Measurements from ENCODE around the gene STPG3. TPM values are rescaled to one million over a fixed set of nuclear protein-coding genes. Genes with fewer than 3 reads are reported as not detected.
A peak's percentile ranks its signal among the peaks of the same experiment; 100 is the strongest.

The STPG3 gene
- total and polyA plus RNA-seq, 9 of the 15 experiments (the other 6 are each of a cell fraction or from before 2014, with no cell fraction given): not detected

GRCh38 chr9:137240841-137241489 is 10.1 kb upstream of the STPG3 start, which contains the start of gene TUBB4B (continued):
- TF ChIP-seq, protein P1, sequence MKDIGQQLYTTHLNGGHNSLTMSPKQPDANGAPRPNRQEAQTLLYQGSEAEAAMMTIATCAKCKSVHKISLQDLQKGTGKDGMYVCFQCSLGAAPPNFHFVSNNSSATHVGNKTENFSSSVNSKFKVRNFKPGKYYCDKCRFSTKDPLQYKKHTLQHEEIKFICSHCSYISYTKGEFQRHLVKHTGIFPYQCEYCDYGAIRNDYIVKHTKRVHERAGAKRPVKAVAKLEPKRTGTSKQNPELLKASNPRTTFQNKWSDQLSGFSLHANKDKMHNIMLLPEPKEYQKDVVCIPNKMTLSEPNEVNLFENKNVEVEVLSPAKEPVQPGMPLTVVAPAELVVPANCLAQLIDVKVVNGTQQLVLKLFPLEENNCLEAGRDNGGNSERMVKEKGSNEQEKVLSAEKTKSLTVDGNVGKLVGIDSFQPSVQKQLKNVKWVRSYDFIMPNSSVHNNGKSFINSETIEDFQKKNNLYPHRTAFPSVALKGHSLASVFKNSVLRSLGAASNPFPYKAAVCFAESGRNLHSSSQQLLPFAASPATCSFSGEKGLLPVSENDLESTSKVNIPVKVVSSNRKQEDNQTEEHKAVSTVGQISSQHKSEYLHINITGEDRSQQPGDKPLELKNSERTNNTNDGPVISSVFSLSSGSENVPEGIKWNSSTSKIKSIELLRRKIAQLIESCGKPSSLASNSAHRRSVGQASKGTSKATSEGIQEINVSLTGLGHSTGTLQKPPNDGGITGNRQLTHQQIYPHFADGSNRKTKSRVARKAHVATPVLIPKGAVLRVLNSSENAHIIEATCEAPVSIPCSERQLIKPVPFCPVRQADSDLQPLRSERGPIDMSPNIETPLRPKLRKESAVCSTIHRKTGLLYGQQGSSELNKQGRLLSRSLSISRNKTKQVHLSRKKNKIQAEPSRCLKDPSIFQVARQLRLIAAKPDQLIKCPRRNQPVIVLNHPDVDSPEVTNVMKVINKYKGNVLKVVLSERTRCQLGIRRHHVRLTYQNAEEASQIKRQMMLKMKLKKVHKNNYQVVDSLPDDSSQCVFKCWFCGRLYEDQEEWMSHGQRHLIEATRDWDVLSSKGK (CRISPR knock-in tag; IDR thresholded peaks at IDR 0.05): no peak
- TF ChIP-seq POLR3G (IDR thresholded peaks at IDR 0.05; ENCODE audit: extremely low read depth, insufficient read length, insufficient replicate concordance): no peak
- no peak for TF ChIP-seq SMARCE1 (IDR thresholded peaks at IDR 0.05)
- peak; percentile 59 for TF ChIP-seq MYC (IDR thresholded peaks at IDR 0.05; ENCODE audit: low read depth, low read length)
- no peak for TF ChIP-seq MYC (CRISPR knock-in tag; IDR thresholded peaks at IDR 0.05; ENCODE audit: borderline replicate concordance, low read depth)
- no peak for TF ChIP-seq CBX2 (IDR thresholded peaks at IDR 0.05; ENCODE audit: insufficient read depth, low read length, poor library complexity, severe bottlenecking)
- TF ChIP-seq ZBTB33 (CRISPR knock-in tag; IDR thresholded peaks at IDR 0.05): peak; percentile 53
- TF ChIP-seq KLF1 (tag; IDR thresholded peaks at IDR 0.05): peak; percentile 18; the same call in 1 of the 2 replicates
- TF ChIP-seq, protein P2, sequence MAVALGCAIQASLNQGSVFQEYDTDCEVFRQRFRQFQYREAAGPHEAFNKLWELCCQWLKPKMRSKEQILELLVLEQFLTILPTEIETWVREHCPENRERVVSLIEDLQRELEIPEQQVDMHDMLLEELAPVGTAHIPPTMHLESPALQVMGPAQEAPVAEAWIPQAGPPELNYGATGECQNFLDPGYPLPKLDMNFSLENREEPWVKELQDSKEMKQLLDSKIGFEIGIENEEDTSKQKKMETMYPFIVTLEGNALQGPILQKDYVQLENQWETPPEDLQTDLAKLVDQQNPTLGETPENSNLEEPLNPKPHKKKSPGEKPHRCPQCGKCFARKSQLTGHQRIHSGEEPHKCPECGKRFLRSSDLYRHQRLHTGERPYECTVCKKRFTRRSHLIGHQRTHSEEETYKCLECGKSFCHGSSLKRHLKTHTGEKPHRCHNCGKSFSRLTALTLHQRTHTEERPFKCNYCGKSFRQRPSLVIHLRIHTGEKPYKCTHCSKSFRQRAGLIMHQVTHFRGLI (CRISPR knock-in tag; IDR thresholded peaks at IDR 0.05): no peak
- no peak for TF ChIP-seq HMG20B (CRISPR knock-in tag; IDR thresholded peaks at IDR 0.05)
- no peak for TF ChIP-seq MTA1 (IDR thresholded peaks at IDR 0.05; ENCODE audit: borderline replicate concordance)
- TF ChIP-seq AFF4 (CRISPR knock-in tag; IDR thresholded peaks at IDR 0.05): peak; percentile 99
- TF ChIP-seq, protein P3, sequence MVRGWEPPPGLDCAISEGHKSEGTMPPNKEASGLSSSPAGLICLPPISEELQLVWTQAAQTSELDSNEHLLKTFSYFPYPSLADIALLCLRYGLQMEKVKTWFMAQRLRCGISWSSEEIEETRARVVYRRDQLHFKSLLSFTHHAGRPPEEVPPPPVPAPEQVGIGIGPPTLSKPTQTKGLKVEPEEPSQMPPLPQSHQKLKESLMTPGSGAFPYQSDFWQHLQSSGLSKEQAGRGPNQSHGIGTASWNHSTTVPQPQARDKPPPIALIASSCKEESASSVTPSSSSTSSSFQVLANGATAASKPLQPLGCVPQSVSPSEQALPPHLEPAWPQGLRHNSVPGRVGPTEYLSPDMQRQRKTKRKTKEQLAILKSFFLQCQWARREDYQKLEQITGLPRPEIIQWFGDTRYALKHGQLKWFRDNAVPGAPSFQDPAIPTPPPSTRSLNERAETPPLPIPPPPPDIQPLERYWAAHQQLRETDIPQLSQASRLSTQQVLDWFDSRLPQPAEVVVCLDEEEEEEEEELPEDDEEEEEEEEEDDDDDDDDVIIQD (CRISPR knock-in tag; IDR thresholded peaks at IDR 0.05): no peak
- TF ChIP-seq E2F3 (CRISPR knock-in tag; IDR thresholded peaks at IDR 0.05): peak; percentile 59; the same call in 1 of the 2 replicates
- peak; percentile 96 for TF ChIP-seq GTF2A2 (tag; IDR thresholded peaks at IDR 0.05)
